HL-60/S4 (cell line): Measurements from ENCODE around the gene ACOXL.
"Not testable (repeated sequence)": the region's sequence is repeated elsewhere in the genome, so short reads cannot be mapped to it uniquely, and the experiment has no call there.

Source experiments
- in situ Hi-C: fragments of 300-500 bp; cut with MboI; formaldehyde crosslinking; loops from 2 replicates; pipeline ENCODE4 v1.14.3; 2022; ENCODE audit warnings: low sequenced_read_pairs

Gene ACOXL

DNA sequence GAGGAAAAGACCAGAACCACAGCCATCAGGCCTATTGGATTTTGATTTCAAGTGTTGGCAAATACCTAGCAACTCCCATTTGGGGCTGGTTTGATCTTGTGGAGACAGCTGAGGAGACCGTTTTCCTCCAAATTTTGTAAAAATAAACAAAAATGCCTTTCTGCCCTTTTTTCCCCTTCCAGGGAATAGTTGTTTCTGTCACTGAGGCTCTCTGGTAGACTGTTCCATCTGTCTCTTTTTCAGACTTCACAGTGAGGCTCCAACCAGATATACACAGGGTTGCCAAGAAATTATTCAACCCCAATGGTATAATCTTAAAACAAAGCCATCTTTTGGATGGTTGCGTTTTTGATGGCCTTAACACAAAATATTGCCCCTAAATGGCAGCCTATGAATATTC, 115.7 kb downstream of the ACOXL start:
- in situ Hi-C loops = no loop called here

DNA sequence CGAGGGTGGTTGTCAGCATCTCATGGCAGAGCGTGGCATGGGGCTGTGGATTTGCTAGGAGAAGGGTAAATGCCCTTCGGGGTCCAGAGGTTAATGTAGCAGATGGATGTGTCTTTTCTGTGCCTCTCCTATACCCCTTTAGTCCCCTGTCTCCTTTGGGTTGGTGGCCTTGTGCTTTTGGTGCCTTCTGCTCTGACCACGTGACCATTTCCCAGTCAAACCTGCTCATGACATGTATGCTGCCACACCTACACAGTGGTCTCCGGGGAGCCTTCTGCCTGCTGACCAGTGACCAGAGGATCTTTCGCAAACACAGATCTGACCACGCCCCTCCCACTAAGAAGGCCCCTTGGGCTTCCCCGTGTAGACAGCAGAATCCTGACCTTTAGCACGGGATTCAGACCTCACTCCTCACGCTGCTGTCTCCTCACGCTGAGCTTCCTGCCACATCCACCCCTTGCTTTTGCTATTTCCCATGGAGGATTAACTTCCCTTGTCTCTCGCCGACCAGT, 116.2 kb downstream of the ACOXL start:
- in situ Hi-C loops = no loop called here

DNA sequence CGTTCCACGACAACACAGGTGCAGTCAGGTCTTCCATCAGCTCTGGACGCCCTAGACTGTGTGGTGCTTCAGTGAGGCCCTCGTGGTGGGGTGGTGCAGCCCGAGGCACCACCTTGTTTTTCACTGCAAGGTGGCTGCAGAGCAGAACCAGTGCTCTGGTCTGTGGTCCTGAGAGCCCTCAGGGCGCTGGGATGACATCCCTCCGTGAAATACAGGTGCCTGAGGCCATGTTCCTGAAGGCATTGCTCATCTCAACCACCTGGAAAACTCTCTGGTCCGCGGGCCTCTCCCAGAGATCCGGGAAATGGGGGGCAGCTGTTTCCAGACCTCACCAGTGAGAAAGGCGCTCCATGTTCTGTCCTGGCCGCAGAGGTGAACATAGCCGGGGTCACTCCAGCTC, 119.2 kb downstream of the ACOXL start:
- in situ Hi-C loops = no loop called here

DNA sequence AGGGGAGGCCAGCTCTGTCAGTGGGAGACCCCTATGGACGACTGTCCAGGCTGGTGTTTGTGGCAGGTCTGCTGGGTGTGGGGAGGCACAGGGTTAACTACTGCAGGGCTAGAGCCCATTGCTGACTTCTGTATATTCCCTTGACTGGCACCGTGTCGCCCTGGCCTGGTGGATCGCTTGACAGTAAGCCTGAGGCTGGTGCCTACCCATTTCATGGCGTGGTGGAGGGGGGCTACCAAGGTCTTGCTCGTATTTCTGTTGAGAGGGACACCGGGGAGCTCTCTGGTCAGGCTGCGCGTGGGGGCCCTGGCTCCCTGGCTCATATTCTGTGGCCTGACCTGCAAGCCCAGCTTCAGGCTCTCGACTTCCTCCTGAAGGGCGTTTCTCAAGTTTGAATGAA, 119.7 kb downstream of the ACOXL start:
- in situ Hi-C loops = no loop called here

DNA sequence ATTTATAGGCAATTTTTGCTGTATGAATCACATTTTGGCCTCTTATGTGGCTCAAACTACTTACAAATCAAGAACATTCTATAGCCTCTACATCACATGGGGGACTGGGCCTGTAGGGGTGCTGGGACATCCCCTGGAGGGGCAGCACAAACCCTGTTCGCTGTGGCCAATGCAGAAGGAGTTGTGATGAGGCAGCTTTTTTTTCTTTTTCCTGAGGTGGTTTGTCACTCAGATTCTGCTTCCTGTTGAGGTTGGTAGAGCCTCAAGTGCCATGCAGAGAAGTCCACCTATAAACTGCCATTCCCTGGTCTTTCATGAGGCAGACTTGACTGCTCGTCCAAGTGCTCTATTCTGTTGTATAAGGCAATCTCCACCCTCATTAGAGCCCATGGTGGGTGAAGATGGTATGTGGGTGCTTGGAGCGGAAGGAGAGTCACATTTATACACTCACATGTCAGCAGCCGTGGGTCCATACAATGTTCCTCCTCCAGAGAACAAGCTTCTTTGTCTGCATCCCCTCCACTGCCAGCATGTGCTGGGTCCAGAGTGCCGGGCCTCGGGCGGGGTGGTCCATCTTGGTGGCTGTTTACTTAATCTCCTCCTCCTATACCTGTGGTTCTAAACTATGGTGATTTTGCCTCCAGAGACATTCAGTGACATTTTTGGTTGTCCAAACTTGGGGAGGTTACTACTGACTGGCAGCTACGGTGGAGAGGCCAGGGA, 120.3 kb downstream of the ACOXL start:
- in situ Hi-C loops = no loop called here

DNA sequence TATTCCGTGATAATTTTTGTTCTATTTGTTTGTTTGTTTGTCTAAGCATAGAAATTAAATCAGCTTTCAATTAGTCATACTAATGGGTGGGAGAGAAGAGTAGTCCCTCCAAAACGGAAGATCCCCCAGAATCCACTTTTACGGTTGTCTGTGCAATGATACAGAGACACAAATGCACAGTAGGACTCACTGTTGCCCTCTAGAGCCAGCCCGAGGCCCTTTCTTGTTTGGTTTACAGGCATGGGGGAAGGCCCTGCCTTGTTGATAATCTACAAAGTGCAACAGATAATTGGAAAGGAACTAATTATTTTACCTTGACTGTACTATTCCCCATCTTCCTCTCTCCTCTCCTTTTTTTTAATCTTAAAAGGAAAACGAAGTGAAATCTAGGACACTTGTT, 121.1 kb downstream of the ACOXL start:
- in situ Hi-C loops = no loop called here

DNA sequence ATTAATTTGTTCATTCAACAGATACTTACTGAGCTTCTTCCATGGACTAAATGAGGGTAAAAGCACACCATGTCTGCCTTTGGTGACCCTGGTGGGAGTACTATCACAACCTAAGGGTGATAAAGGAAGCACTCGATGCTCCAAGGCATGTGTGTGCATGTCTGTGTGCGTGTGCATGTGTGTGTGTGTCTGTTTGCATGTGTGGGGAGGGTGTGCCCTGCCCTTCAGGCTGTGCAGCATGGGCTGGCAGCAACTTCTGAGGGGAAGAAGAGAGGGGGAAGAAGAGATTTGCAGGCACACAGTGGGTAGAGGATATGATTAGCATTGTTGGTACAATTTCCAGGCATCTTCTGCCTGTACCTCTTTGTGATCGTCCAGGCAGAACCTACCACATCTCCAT, 121.6 kb downstream of the ACOXL start:
- in situ Hi-C loops = no loop called here

DNA sequence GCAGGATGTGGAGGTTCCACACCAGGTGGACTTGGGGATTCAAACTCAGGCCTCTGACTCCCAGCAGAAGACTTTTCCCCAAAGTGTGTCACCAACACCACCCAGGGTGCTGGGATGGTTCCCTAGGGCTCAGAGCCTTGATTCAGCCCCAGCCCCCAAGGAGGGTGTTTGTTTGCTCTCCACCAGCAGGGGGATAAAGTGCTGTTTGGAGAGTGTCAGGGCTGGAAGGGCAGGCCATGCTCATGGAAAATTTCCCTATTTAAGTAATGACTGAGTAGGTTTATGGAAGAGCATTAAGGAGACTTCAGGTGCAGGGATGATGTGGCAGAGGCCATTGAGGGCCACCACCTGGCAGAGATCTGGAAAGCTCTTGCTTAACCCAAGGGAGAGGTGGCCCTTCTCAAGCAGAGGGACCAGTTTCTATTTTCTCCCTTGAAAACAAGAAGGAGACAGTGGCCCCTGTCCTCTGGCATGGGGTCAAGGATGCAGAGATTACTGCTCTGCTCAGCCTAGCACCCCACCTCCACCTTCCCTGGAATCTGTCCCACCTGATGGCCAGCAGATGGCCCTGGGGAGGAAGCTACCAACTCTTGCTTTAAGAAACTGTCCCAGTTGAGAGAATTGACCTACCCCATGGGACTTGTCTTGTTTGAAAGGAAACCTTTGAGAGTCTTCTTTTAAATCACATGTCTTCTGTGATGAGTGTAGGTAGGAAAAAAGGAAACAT, 122.1 kb downstream of the ACOXL start:
- in situ Hi-C loops = no loop called here

DNA sequence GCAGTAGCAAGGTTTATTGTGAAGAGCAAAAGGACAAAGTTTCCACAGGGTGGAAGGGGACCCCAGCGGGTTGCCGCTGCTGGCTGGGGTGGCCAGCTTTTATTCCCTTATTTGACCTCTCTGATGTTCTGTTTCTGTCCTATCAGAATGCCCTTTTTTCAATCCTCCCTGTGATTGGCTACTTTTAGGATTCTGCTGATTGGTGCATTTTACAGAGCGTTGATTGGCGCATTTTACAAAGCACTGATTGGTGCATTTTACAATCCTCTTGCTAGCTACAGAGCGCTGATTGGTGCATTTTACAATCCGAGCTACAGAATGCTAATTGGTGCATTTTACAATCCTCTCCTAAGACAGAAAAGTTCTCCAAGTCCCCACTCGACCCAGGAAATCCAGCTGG, 123.5 kb downstream of the ACOXL start:
- in situ Hi-C loops = not testable (repeated sequence)

DNA sequence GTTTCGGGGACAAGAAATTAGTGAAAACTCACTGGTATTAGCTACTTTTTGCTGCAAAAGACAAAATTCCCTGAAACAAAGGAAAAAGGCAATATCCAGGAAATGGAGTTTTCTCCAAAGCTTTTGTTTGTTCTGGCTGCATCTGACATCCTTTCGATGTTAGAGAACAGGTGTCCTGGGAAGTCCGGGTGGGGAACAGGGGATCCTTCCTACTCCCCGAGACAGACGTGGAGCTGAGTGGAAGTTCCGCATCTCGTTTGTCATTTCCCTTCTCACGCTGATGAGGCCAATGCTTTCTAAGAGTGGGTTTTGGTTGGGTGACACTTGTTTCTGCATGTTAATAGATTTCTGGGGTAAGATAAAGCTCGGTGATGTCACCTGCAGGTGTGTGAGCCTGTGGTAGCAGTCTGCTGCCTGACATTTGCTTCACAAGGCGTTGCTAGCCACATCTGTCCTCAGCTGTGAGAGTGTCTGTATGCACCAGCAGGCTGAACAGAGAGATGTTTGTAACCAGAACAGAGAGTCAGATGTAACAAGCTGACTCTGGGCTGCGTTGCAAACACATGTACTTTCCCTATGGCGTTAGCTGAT, 125.9 kb downstream of the ACOXL start:
- in situ Hi-C loops = no loop called here

DNA sequence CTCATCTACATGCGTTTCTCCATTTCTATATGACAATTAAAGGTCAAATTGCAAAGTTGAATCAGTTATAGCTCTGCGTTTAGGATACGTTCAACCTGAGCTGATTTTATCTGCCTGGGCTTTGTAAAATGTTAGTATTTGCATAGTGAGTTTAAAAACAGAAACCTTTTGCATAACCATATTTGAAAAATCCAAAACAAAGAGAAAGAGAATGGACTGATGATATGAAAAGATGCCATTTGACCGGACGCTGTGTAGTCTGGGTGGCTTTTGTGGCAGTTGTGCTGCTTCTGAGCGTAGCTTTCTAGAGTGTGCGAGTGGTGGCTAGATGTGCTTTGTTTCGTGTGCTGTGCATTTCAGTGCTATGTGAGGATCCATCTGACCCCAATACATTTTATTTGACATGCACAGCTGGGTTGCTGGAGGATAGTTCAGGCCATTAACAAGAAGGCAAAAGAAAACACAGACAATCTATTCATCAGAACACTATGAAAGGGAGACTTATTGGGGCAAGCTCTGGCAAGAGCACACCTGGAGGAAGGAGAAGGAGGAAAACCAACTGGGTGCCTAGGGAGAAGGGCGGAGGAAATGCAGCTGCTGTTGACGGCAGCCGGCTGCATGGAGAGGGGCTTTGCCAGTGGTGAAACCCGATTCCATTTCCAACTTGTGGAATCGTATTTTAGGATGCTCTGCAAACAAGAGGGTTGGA, 126.8 kb downstream of the ACOXL start:
- in situ Hi-C loops = no loop called here

DNA sequence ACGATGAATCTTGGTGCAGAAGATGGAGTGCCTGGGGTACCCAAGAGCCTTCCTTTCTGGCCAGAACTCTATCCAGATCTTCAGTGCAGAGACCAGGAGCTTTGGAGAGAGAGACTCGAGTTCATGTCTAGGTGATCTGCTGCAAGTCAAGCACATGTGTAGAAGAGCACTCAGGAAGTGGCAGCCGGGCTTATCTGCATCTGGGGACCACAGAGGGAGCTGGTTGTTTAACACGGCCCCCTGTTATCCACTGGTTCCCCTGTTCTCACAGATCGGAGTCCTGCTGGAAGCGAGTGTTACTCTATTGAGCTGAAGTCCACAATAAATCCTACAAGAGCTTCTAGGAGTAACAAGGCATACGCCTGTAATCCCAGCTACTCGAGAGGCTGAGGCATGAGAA, 128.3 kb downstream of the ACOXL start:
- in situ Hi-C loops = no loop called here

DNA sequence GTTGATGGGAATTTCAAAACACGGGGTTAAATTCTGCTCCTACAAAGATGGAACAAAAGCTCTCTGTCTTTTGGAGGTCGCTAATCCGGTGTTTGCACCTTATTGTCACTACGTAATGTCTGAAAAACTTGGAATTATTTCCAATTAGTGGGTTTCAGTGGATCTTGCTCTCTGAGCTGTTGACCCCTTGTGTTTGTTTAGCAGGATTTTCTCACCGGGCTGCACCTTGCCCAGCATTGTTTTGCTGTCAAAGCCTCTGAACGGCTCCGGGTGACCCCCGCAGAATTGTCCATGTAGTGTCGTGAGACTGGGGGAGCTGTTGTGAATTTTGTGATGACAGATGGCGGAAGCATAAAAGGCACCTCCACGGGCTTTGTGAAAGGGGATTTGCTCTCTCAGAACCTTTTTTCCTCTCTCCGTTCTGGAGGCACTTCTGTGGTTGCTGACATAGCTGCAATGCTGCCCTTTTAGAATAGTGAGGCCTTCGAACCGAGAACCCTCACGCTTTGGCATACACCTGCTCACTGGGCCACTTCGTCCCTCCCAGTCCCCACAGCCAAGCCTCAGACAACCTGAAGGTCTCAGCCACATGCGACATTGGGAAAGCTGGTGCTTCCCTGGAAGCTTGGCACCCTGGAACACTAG, 129.4 kb downstream of the ACOXL start:
- in situ Hi-C loops = no loop called here

DNA sequence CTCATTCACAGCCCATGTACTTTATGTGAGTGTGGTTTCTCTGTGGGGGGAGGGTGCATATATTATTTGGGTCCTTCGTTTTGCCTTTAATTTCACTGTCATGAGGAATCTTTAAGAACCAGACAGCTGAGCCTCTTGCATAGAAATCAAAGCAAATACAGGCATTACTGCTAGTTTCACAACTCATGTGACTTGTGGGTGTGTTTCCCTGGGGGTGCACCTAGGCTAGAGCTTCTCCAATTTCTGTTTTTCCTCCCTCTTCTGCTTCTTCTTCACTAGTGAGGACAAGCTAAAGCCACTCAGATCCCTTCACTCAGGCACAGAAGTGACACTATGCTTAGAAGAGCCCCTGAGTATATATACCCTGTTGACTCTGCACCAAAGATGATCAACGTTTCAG, 131.4 kb downstream of the ACOXL start:
- in situ Hi-C loops = no loop called here

DNA sequence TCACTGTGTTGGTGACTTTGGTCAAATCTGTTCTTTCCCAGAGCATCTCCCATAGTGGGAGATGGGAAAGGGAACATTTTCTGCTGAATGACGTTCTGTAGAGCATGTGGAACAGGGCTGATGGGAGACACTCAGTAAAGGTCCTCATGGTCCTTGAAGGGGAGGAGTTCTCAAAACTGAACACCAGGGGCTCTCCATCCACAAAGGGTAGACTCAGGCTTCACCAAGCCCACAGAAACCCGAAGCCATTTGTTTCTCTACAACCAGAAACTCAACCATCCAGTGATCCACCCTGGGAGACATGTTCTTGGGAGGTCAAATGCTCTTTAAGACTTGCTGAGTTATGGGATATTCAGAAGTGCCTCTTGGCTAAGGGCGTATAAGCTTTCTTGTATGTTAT, 131.8 kb downstream of the ACOXL start:
- in situ Hi-C loops = no loop called here

DNA sequence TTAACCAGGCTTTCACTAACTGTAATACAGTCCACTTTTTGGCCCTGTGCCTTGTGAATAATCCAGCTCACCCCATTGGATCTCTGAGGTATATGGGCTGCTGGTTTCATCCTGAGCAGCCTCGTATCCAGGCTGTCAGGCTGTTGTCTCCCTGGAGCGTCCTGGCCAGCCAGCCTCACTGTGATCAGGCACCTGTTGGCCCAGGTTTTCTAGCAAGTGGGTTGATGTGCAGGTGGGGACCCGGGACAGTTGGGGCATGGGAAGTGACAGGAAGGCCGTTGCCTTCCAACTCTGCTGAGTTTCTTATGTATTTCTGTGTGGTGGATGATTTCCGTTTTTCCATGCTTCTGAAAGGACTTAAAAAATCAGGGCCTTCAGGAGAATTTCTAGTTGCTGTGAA, 132.4 kb downstream of the ACOXL start:
- in situ Hi-C loops = no loop called here

DNA sequence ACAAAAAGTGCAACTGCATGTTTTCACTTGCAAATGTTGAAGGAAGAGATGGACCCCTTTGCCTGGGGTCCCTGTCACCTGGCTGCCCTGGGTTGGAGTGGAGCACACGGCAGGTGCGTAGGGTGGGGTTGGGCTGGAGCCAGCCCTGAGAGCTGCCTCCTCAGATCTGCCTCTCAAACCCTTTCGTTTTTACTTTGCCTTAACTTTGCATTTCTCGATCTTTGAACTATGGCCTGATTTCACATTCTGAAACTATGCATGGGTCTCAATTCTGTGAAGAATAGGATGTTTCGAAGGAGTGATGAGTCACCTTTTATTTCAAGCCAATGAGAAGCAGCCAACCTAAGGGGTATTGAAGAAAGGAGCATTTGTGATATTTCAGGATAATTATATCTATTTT, 132.8 kb downstream of the ACOXL start:
- in situ Hi-C loops = no loop called here

DNA sequence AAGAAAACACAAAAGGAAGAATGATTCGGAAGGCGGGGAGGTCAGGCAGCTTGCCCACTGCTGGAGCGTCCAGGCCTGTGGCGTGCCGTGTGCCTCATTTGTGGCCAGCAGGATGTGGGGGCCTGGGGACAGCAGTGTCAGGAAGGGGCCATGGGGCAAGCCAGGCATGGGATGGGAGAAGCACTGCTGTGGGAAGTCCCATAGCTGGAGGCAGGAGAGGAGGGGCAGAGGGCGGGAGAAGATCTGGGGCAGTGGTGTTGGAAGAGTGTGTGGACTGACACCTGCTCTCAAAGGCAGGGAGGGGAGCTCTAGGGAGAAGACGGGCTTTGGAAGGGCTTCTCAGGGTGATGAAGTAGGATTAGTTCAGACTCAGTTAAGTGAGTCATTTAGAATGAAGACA, 133.7 kb downstream of the ACOXL start:
- in situ Hi-C loops = no loop called here

DNA sequence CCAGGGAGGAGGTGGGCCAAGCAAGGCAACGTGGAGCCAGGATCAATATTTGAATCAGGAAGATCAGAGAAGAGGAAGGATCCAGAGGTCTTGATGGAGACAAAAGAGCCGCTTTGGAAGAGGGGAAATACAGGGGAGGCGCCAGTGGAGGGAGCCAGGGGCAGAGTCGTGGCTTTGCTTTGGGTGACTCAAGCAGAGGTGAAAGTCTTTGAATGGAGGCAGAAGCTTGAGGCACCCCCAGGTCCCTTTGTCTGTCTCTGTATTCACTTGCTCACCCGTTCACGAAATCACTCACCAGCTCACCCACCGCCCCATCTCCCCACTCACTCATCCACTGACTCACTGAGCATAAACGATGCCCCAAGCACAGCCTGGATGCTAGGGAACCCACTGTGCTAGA, 134.1 kb downstream of the ACOXL start:
- in situ Hi-C loops = no loop called here

DNA sequence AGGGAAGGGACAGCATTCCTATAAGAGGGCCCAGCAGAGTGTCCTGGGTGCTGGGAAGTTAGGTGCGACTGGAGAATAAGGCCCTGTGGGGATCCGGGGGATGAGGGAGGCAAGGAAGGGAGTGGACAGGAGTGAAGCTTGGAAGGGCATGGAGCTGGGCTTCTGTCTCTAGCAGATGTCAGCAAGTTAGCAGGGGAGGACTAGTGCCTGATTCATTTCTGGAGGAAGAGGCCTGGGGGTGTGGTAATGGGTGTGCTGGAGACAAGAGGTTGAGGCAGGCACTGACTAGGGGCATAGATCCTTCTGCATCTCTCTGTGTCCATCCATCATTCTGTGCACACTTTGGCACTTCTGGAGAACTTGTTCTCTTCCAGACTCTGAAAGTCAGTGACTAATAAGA, 134.7 kb downstream of the ACOXL start:
- in situ Hi-C loops = no loop called here

DNA sequence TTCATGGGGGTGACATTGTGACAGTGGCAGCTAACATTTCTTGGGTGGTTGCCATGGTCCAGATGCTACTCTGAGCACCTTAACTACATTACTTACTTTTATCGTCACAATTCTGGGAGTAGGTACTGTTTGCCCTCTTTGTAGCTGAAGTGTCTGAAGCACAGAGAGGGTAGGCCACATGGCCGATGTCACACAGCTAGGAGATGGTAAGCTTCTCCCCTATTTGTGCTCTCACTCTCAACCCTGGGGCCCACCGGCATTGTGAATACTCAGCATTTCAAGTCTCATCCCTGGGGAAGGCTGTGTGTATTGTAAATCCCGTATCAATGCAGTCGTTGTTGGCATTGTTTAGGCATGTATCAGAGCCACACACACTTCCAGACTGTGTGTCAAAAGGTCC, 136.6 kb downstream of the ACOXL start:
- in situ Hi-C loops = no loop called here
